OCI-LY1 (cell line): Measurements from ENCODE around the gene PDZRN3.
A peak's percentile ranks its signal among the peaks of the same experiment; 100 is the strongest.

ENCODE experiments used
- H2AFZ ChIP-seq: fragments of 200-600 bp; sonication (generic), shearing (Covaris generic); 2 replicates; pipeline ENCODE4 v1.6.0; 2014; ENCODE audit warnings: antibody characterized with exemption, mild to moderate bottlenecking, low read length
- H3F3A ChIP-seq: fragments of 200-600 bp; sonication (generic), shearing (Covaris generic); 2 replicates; pipeline ENCODE4 v1.6.0; 2014; ENCODE audit warnings: mild to moderate bottlenecking, antibody characterized with exemption, low read length, moderate library complexity; ENCODE audit not compliant: insufficient read depth
- H3K27ac ChIP-seq: fragments of 200-600 bp; sonication (generic); 2 replicates; pipeline ENCODE4 v1.5.1; 2014; ENCODE audit warnings: low read length, mixed run types, mild to moderate bottlenecking, low read depth; ENCODE audit not compliant: poor library complexity, severe bottlenecking
- H3K27me3 ChIP-seq: fragments of 200-600 bp; sonication (generic); 2 replicates; pipeline ENCODE4 v1.6.0; 2014; ENCODE audit warnings: antibody characterized with exemption, mild to moderate bottlenecking, low read length, moderate library complexity; ENCODE audit not compliant: insufficient read depth
- H3K36me3 ChIP-seq: fragments of 200-600 bp; sonication (generic); 2 replicates; pipeline ENCODE4 v1.6.1; 2014; ENCODE audit warnings: mild to moderate bottlenecking, antibody characterized with exemption, low read length, moderate library complexity, mixed read lengths; ENCODE audit not compliant: insufficient read depth
- H3K4me1 ChIP-seq: fragments of 200-600 bp; sonication (generic); 2 replicates; pipeline ENCODE4 v1.5.1; 2014; ENCODE audit warnings: mild to moderate bottlenecking, low read length, moderate library complexity; ENCODE audit not compliant: insufficient read depth, severe bottlenecking
- H3K4me2 ChIP-seq: fragments of 200-600 bp; sonication (generic), shearing (Covaris generic); 2 replicates; pipeline ENCODE4 v1.6.1; 2014; ENCODE audit warnings: low read length
- H3K4me3 ChIP-seq: fragments of 200-600 bp; sonication (generic); 2 replicates; pipeline ENCODE4 v1.5.1; 2014; ENCODE audit warnings: low read length, low read depth, mild to moderate bottlenecking, mixed read lengths; ENCODE audit not compliant: poor library complexity, severe bottlenecking
- H3K79me2 ChIP-seq: fragments of 200-600 bp; shearing (Covaris generic); 2 replicates; pipeline ENCODE4 v1.6.1; 2016; ENCODE audit warnings: mixed run types, low read length, mixed read lengths; ENCODE audit not compliant: insufficient read depth
- H3K9ac ChIP-seq: fragments of 200-600 bp; sonication (generic), shearing (Covaris generic); 2 replicates; pipeline ENCODE4 v1.6.1; 2014; ENCODE audit warnings: mild to moderate bottlenecking, low read length, mixed read lengths
- H3K9me2 ChIP-seq: fragments of 200-600 bp; sonication (generic), shearing (Covaris generic); 2 replicates; pipeline ENCODE4 v1.6.1; 2014; ENCODE audit warnings: low read depth, mild to moderate bottlenecking, low read length, mixed read lengths
- H3K9me3 ChIP-seq: fragments of 200-600 bp; shearing (Covaris generic); 2 replicates; pipeline ENCODE4 v1.6.1; 2014; ENCODE audit warnings: low read length, mixed read lengths
- H4K20me1 ChIP-seq: fragments of 200-600 bp; sonication (generic), shearing (Covaris generic); 2 replicates; pipeline ENCODE4 v1.6.0; 2016; ENCODE audit warnings: mild to moderate bottlenecking, low read length; ENCODE audit not compliant: insufficient read depth
- CTCF ChIP-seq: fragments of 200-600 bp; sonication (generic), shearing (Covaris generic); IDR thresholded peaks from 2 replicates; pipeline ENCODE4 v1.5.1; 2017; ENCODE audit warnings: mild to moderate bottlenecking, antibody characterized with exemption, low read length, moderate library complexity, mixed read lengths
- EZH2 ChIP-seq: fragments of 200-600 bp; sonication (generic), shearing (Covaris generic); IDR thresholded peaks from 2 replicates; pipeline ENCODE4 v1.8.0; 2017; ENCODE audit warnings: borderline replicate concordance, mixed run types, mild to moderate bottlenecking, antibody characterized with exemption, low read length, moderate library complexity, mixed read lengths

Gene PDZRN3

DNA sequence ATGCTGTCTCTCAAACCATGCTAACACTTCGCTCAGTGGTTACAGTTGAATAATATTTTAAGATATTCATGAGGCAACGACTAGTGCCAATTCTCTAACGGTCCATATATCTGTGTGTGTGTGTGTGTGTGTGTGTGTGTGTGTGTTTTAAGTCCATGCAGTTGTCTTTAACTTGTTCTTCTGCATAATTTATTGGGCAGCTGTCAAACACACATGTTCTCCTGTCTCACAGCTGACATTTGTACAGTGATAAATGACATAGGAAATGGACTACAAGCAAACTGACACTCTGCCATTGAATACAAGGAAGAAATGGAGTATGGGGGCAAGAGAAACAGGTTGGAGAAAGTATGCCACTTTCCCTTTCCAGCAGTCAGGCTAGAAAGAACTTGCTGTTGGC lies 172.0 kb downstream of the PDZRN3 start:
- Histone ChIP-seq H3K36me3 (no peaks in the 10 kb centered on the region), H3F3A (no peaks in the 10 kb centered on the region), H3K9ac (no peak overlapping the region), H3K79me2 (no peaks in the 10 kb centered on the region), H3K4me1 (peaks cover 54% of the 10 kb centered on the region), H3K4me2 (no peak overlapping the region), H3K9me3 (no peaks in the 10 kb centered on the region), H3K9me2 (no peaks in the 10 kb centered on the region), H3K27ac (peak overlapping the region; percentile 93), H2AFZ (no peak overlapping the region), H3K4me3 (no peak overlapping the region), H4K20me1 (no peaks in the 10 kb centered on the region), H3K27me3 (no peaks in the 10 kb centered on the region)
- TF ChIP-seq EZH2 (no peak), CTCF (no peak)

GRCh38 chr3:73451301-73451944 lies 173.3 kb downstream of the PDZRN3 start:
- H2AFZ ChIP-seq = no peak overlapping the region
- H3K9me2 ChIP-seq = no peaks in the 10 kb centered on the region
- peak overlapping the region; percentile 28; the same call in 1 of the 2 replicates for H3K9ac ChIP-seq
- no peaks in the 10 kb centered on the region for H3K27me3 ChIP-seq
- H3K9me3 ChIP-seq = no peaks in the 10 kb centered on the region
- TF ChIP-seq CTCF (no peak), EZH2 (no peak)
- no peaks in the 10 kb centered on the region for H3F3A ChIP-seq
- peaks cover 64% of the 10 kb centered on the region for H3K4me1 ChIP-seq
- peak overlapping the region; percentile 93 for H3K27ac ChIP-seq
- H3K4me2 ChIP-seq = peak overlapping the region; percentile 43
- no peaks in the 10 kb centered on the region for H3K79me2 ChIP-seq
- H3K4me3 ChIP-seq = peak overlapping the region; percentile 14
- no peaks in the 10 kb centered on the region for H4K20me1 ChIP-seq
- no peaks in the 10 kb centered on the region for H3K36me3 ChIP-seq

DNA sequence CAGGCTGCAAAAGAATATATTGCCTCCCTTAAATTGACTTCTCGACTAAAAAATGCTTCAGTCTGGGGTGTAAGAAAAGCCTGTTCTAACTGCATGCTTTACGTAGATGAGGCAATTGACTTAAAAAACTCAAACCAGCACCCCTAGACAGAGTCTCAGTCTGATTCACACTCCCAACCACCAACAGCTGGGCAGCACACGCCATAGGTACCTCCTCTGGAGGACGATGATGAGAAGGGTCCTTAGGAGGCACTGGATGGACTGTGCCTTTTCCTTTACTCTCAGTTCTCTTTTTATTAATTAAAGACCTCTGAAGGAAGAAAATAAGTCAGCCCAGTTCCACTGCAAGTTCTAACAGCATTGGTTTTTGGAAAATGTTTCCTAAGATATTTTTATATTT lies 175.0 kb downstream of the PDZRN3 start:
- no peaks in the 10 kb centered on the region for H3K9me2 ChIP-seq
- no peaks in the 10 kb centered on the region for H3F3A ChIP-seq
- H3K27ac ChIP-seq = peak overlapping the region; percentile 93
- H2AFZ ChIP-seq = 0 out of 2 replicates have a peak overlapping the region, but pooled peaks have one; percentile 18
- H4K20me1 ChIP-seq = no peaks in the 10 kb centered on the region
- H3K9ac ChIP-seq = peak overlapping the region; percentile 49
- no peaks in the 10 kb centered on the region for H3K9me3 ChIP-seq
- peak overlapping the region; percentile 14 for H3K4me3 ChIP-seq
- no peaks in the 10 kb centered on the region for H3K79me2 ChIP-seq
- no peaks in the 10 kb centered on the region for H3K27me3 ChIP-seq
- H3K4me2 ChIP-seq = peak overlapping the region; percentile 43
- H3K36me3 ChIP-seq = no peaks in the 10 kb centered on the region
- H3K4me1 ChIP-seq = peaks cover 61% of the 10 kb centered on the region
- TF ChIP-seq CTCF = no peak
- TF ChIP-seq EZH2 = no peak
